K562 treated with DMSO at 1 percent for 4 hours (cell line): ENCODE results near the gene POTEJ. TPM values are rescaled to one million over a fixed set of nuclear protein-coding genes. Genes with fewer than 3 reads are reported as not detected.

ENCODE experiments used
- total RNA-seq: library from RNA; unstranded; fragments of 300-600 nt; gene quantifications from 2 replicates; pipeline ENCODE4 v1.2.3, GENCODE V29; 2022; ENCODE audit not compliant: insufficient read depth

The POTEJ gene
- total RNA-seq, result not detected in 2 replicates

GRCh38 chr2:130611140-130611539 is at the start of gene POTEJ:
TSS of gene POTEJ (plus strand) at chr2:130611440. CDS start at chr2:130611533, 93 bp downstream.

GRCh38 chr2:130599393-130599792 is 11.8 kb upstream of the POTEJ start, which contains the start of gene CFC1:
TSS of gene CFC1 (minus strand) at chr2:130599575. CDS start at chr2:130599287, 288 bp downstream.

Other genes starting within 250 kb of the POTEJ start
- not detected in 2 replicates for gene POTEI, start 102.1 kb upstream of the POTEJ start, total RNA-seq
- gene CFC1B, start 90.2 kb upstream of the POTEJ start, total RNA-seq, result not detected in 2 replicates
- gene CFC1, start 11.9 kb upstream of the POTEJ start, total RNA-seq, result not detected in 2 replicates
- not detected in 2 replicates for gene GPR148, start 117.6 kb downstream of the POTEJ start, total RNA-seq
- not detected in 2 replicates for gene AMER3, start 144.1 kb downstream of the POTEJ start, total RNA-seq
- gene ARHGEF4, start 225.5 kb downstream of the POTEJ start, total RNA-seq, result not detected in 2 replicates